Ecto neural progenitor cell (in vitro differentiated cells): ENCODE measurements around the gene HYDIN.
"Not testable (repeated sequence)": the region's sequence is repeated elsewhere in the genome, so short reads cannot be mapped to it uniquely, and the experiment has no call there.

Experiments
- DNase-seq: peaks from one replicate; pipeline ENCODE4 v3.0.0-alpha.2; 2018; ENCODE audit warnings: low spot score

The HYDIN gene

GRCh38 chr16:70992511-70992910, 238.0 kb downstream of the HYDIN start:
- DNase-seq: not testable (repeated sequence)

- not testable (repeated sequence) for DNase-seq
Observed at GRCh38 chr16:70987019-70987715, 243.4 kb downstream of the HYDIN start.

- DNase-seq: not testable (repeated sequence)
Observed at GRCh38 chr16:70984675-70985074, 245.8 kb downstream of the HYDIN start.

GRCh38 chr16:70968332-70968731, 262.2 kb downstream of the HYDIN start:
- DNase-seq: not testable (repeated sequence)

- not testable (repeated sequence) for DNase-seq
Observed at GRCh38 chr16:70960169-70960568, 270.4 kb downstream of the HYDIN start.

- not testable (repeated sequence) for DNase-seq
Observed at GRCh38 chr16:70954922-70955321, 275.6 kb downstream of the HYDIN start.

- not testable (repeated sequence) for DNase-seq
Observed at GRCh38 chr16:70953824-70954223, 276.7 kb downstream of the HYDIN start.

- DNase-seq: not testable (repeated sequence)
Observed at GRCh38 chr16:70943551-70943950, 287.0 kb downstream of the HYDIN start.

- not testable (repeated sequence) for DNase-seq
Observed at GRCh38 chr16:70939690-70940359, 290.7 kb downstream of the HYDIN start.

- DNase-seq: not testable (repeated sequence)
Observed at GRCh38 chr16:70936781-70937525, 293.6 kb downstream of the HYDIN start.

GRCh38 chr16:70935325-70935724, 295.2 kb downstream of the HYDIN start:
- DNase-seq: not testable (repeated sequence)

GRCh38 chr16:70933746-70934145, 296.8 kb downstream of the HYDIN start:
- not testable (repeated sequence) for DNase-seq

GRCh38 chr16:70930757-70931156, 299.8 kb downstream of the HYDIN start:
- not testable (repeated sequence) for DNase-seq

GRCh38 chr16:70922164-70922563, 308.4 kb downstream of the HYDIN start:
- not testable (repeated sequence) for DNase-seq

- not testable (repeated sequence) for DNase-seq
Observed at GRCh38 chr16:70920661-70921060, 309.9 kb downstream of the HYDIN start.

- DNase-seq: not testable (repeated sequence)
Observed at GRCh38 chr16:70888208-70888607, 342.3 kb downstream of the HYDIN start.

GRCh38 chr16:70884652-70885051, 345.9 kb downstream of the HYDIN start:
- not testable (repeated sequence) for DNase-seq

- not testable (repeated sequence) for DNase-seq
Observed at GRCh38 chr16:70882311-70882710, 348.2 kb downstream of the HYDIN start.

GRCh38 chr16:70877895-70878294, 352.6 kb downstream of the HYDIN start:
- DNase-seq: not testable (repeated sequence)

GRCh38 chr16:70876442-70876841, 354.1 kb downstream of the HYDIN start:
- not testable (repeated sequence) for DNase-seq

- not testable (repeated sequence) for DNase-seq
Observed at GRCh38 chr16:70864698-70865097, 365.8 kb downstream of the HYDIN start.

- not testable (repeated sequence) for DNase-seq
Observed at GRCh38 chr16:70861996-70862395, 368.5 kb downstream of the HYDIN start.
